ENCODE measurements around the gene RMC1.
"Not testable (repeated sequence)": the region's sequence is repeated elsewhere in the genome, so short reads cannot be mapped to it uniquely, and the experiment has no call there.

The RMC1 gene

DNA sequence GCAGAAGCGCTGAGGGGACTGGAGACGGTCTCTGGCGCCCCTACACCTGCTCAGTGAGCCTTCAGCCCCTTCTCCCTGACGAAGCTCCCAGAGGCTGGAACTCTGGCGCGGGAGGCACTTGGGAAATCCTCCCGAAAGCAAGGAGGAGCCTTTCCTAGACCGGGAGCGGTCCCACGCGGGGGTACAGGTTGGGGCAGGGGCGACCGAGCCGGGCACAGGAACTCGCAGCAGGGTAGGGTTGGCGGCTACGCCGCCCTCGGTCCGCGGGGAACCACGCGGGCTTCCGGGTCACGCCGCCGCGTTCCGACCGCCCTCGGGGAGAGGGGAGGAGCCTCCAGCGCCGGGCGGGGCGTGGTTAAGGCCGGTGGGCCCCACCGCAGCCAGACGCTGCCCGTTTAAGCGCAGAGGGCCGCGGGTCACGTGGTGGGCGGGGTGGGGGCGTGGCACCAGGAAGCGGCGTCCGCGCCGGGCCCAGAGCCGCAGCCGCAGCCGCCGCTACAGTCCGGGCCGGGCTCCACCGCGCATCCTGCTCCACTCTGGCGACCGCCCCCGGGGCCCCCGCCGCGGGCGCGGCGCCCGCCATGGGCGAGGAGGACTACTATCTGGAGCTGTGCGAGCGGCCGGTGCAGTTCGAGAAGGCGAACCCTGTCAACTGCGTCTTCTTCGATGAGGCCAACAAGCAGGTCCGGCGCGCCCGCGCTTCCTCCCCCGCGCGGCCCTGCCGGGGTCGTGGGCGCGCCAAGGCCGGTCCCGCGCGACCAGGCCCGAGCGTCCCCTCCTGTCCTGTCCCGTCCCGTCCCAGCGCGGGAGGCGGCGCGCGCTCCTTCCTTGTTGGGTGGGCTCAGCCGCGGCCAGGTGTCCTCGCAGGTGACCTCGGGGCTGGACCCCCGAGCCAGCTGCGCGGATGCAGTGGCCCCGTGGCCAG lies at the start of gene RMC1:
RMC1 (plus strand) TSS at position 474 of the 925 bp plus-strand sequence; CDS start at position 582, 108 bp downstream.
- DNase-seq (ENCODE audit: low read depth): peak; percentile 45

DNA sequence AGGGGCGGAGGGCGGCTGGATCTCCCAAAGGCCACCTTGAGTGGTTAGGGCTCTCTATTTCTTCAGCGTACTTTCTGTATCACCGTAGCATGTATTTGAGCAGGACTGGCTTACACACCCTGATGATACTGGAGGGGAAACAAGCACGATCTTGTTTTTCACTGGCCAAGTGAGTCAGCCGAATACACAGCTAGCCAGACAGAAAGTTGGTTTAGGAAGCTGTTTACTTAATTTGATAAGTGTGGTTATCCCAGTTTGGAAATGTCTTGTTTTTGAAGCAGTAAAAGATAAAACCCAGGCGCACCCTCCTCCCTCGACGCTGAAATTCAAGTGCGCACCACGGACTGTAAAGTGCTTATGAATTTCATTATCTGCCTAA lies 49.6 kb upstream of the RMC1 start:
- DNase-seq (ENCODE audit: low read depth): no peak

DNA sequence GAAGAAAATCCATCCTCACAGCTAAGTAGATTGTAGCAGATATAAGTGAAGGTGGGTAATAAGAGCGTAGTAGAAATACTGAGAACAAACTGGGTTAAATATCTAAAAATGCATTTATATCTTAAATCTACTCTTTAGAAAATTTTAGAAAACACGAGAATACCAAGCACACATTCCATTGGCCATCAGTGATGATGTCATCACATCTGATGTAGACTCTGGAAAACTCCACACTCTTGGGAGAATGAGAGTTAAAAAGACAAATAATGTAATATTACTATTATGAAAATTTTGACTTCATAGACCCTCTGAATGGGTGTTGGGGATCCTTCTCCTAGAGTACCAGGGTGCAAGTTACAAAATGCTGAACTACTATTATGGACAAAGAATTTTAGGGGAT lies 46.5 kb upstream of the RMC1 start:
- DNase-seq (ENCODE audit: low read depth): no peak

- no peak for DNase-seq (ENCODE audit: low read depth)
Measured at GRCh38 chr18:23458830-23459529, 44.3 kb upstream of the RMC1 start.

GRCh38 chr18:23459530-23459921 lies 43.8 kb upstream of the RMC1 start:
- no peak for DNase-seq (ENCODE audit: low read depth)

DNA sequence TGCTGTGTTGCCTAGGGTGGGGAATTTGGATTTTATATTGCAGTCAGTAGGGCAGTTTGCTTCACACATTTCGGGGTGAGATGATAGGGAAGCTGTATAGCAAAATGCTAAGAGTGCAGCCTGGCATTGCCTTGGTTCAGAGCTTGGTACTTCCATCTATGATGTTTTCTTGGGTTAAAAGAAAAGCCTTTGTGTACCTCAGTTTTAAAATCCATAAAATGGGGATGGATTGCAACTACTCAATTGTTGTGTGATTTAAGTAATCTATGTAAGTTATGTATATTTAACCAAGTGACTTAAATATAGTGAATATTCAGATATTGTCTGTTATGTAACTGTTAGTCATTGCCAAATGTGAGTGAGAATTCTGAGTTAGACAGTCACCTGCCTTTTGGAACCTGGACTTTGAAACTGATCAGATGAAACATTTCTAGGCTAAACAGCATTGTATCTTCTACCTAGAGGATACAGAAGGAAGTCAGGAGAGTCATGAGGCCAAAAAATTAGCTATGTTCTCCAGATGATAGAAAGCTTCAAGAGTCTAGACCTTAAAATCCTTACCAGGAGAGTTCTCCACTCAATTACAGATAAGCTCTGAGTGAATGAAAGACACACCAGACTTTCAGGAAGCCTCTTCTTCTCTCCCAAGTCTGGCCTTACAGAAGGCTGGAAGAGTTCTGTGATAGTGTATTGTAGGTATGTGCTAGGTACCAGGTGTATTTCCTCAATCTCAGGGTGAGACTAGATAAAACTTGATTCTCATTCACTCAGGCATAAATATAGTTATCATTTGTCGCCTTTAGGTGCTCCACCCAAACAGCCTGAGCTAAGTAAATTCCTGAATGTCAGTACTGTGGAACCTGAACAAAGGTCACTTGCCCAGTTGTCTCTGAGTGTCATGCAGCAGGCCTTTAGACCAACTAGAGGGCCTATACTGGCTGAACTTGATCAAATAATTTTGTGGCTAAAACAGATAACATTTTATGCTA lies 42.7 kb upstream of the RMC1 start:
- DNase-seq (ENCODE audit: low read depth): no peak

DNA sequence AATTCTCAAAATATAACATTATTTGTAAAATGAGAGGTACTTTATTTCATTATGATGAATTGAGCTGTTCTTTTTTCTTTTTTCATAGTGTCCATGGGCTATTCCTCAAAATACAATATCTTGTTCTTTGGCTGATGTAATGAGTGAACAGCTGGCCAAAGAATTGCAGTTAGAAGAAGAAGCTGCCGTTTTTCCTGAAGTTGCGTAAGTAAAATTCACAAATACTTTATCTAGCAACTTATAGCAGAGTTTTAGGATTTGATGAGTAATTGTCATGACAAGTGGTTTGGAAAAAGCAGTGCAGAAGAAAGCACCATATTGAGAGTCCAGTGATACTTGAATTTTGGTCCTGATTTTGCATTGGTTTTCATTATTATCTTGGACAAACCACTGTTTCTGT lies 40.4 kb upstream of the RMC1 start:
- no peak for DNase-seq (ENCODE audit: low read depth)

GRCh38 chr18:23468753-23469459 lies 34.4 kb upstream of the RMC1 start:
- DNase-seq (ENCODE audit: low read depth): no peak

GRCh38 chr18:23470620-23471387 lies 32.5 kb upstream of the RMC1 start:
- DNase-seq (ENCODE audit: low read depth): no peak

GRCh38 chr18:23471486-23471885 lies 31.8 kb upstream of the RMC1 start:
- no peak for DNase-seq (ENCODE audit: low read depth)

GRCh38 chr18:23479829-23480505 lies 23.3 kb upstream of the RMC1 start:
- no peak for DNase-seq (ENCODE audit: low read depth)

DNA sequence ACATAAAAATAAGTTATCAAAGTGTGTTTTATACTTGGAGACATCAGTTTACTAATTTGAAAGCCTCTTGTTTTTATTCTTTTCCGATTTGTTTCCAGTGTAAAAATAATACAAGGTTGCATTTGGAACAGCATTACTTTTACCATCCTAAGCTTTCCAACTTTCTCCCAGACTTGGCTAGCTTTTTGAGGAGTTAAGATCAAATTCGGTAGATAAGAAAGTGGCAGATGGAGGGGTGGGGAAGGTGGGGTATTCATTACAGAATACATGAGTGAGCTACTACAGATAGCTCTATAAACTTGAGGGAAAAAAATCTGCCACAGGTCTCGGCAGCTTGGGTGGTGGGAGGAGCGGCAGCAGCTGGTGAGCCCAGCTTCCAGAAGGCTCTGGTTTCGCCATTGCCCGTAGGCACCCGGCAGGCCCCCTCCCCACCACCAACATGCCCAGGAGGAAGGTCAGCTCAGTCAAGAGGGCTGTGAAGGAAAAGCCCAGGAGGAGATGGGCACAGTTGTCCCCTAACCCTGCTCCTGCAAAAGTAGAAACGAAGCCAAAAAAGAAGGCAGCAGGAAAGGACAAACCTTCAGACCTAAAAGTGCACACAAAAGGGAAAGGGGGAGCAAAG lies 18.6 kb upstream of the RMC1 start:
- no peak for DNase-seq (ENCODE audit: low read depth)

- DNase-seq (ENCODE audit: low read depth): no peak
Measured at GRCh38 chr18:23485386-23485785, 17.9 kb upstream of the RMC1 start.

DNA sequence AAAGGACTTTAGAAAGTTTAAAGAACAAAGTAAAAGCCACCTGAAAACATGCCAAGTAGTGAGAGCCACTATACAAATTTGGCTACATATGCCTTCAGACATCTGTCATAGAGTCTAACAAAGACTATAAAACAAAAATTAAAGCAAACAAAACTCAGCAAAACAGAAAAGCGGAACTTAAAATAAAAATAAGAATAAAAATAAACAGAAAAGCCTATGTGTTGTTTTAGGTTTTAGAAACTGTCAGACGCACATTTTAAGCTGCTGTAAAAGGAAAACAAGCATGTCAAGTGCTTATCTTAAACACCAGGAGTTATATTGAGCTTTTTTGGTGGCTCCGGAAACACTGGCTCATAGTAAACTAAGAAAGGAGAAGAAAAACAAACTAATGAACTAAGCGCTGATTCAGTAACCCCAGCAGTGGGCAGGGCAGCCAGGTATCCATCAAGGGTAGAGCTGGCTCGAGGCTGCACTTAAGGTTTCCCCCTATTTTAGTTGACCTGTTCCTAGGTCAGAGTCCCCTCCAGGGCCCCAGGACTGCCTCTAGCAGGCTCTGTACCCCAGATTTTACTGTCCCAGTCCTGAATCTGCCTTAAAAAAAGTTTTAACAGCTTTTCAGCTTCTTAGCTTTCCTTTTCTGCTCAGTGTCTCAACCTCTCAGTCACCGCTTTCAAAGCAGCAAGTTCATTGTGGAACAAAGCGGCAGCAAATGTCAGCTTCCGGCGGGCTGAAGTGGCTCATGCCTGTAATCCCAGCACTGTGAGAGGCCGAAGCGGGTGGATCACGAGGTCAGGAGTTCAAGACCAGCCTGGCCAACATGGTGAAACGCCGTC lies 15.4 kb upstream of the RMC1 start:
- no peak for DNase-seq (ENCODE audit: low read depth)

GRCh38 chr18:23489586-23489985 lies 13.7 kb upstream of the RMC1 start:
- not testable (repeated sequence) for DNase-seq (ENCODE audit: low read depth)

- no peak for DNase-seq (ENCODE audit: low read depth)
Measured at GRCh38 chr18:23493654-23494053, 9.7 kb upstream of the RMC1 start.

DNA sequence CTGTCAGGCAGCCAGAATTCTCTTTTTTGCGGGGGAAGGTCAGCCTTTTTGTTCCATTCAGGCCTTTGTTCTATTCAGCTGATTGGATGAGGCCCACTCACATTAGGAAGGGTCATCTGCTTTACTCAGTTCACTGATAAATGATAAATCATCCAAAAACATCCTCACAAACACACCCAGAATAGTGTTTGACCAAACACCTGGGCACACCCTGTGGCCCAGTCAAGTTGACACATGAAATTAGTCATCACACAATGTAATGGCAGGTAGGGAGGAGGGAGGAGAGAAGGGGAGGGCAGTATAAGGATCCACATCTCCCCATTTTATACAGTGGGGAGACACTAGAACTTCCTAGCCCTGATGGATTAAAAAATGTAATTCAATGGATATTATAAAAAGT lies 8.3 kb upstream of the RMC1 start:
- no peak for DNase-seq (ENCODE audit: low read depth)

GRCh38 chr18:23495723-23496440 lies 7.4 kb upstream of the RMC1 start:
- DNase-seq (ENCODE audit: low read depth): no peak

All from GM04503 (cell line).